PC-9 (cell line): ENCODE results near the gene DUSP10. TPM values are rescaled to one million over a fixed set of nuclear protein-coding genes. Genes with fewer than 3 reads are reported as not detected.

Experiments used
- BruUV-seq: library from RNA; stranded (reverse); fragments of 400-500 nt; replicated peaks from 2 replicates; lab custom pipeline; 2021; lab: Mats Ljungman, UMichigan
- CTCF ChIA-PET: fragments of 300-600 bp; sonication (Branson Sonifier 250); formaldehyde crosslinking; loops from one replicate; lab custom pipeline; 2022; ENCODE audit warnings: antibody characterized with exemption; lab: Charles Lee
- POLR2A ChIA-PET: fragments of 300-600 bp; sonication (Branson Sonifier 250); formaldehyde crosslinking; loops from one replicate; lab custom pipeline; 2022; ENCODE audit warnings: antibody characterized with exemption; ENCODE audit not compliant: unreplicated experiment; lab: Charles Lee
- DNase-seq, 2 experiments: peaks; one replicate each; pipeline versions ENCODE4 v3.0.0 to v3.0.0-alpha.2; 2015 to 2022; ENCODE audit warnings: mixed read lengths in 1 of 2
- H2AFZ ChIP-seq: fragments of 200-600 bp; sonication (generic); 2 replicates; pipeline ENCODE4 v1.8.1; 2017; ENCODE audit warnings: antibody characterized with exemption
- H3F3A ChIP-seq: fragments of 200-600 bp; sonication (generic); 2 replicates; pipeline ENCODE4 v1.8.1; 2017; ENCODE audit warnings: antibody characterized with exemption, mild to moderate bottlenecking, low read depth; ENCODE audit not compliant: insufficient read depth
- H3K27ac ChIP-seq: fragments of 200-600 bp; sonication (generic); 2 replicates; pipeline ENCODE4 v1.6.1; 2016; ENCODE audit warnings: mixed run types
- H3K27me3 ChIP-seq: fragments of 200-600 bp; sonication (generic); 2 replicates; pipeline ENCODE4 v1.6.1; 2016; ENCODE audit warnings: low read depth, mixed run types; ENCODE audit not compliant: insufficient read depth
- H3K36me3 ChIP-seq: fragments of 200-600 bp; sonication (generic); 2 replicates; pipeline ENCODE4 v1.6.1; 2016; ENCODE audit warnings: low read depth, mixed run types
- H3K4me1 ChIP-seq: fragments of 200-600 bp; sonication (generic); replicated peaks from 2 replicates; pipeline ENCODE4 v1.6.1; 2016; ENCODE audit warnings: mixed run types; ENCODE audit not compliant: insufficient read depth
- H3K4me2 ChIP-seq: fragments of 200-600 bp; sonication (generic); 2 replicates; pipeline ENCODE4 v1.6.1; 2017; ENCODE audit warnings: mixed run types
- H3K4me3 ChIP-seq: fragments of 200-600 bp; sonication (generic); 2 replicates; pipeline ENCODE4 v1.6.1; 2016; ENCODE audit warnings: mixed run types
- H3K79me2 ChIP-seq: fragments of 200-600 bp; sonication (generic); 2 replicates; pipeline ENCODE4 v1.6.1; 2017; ENCODE audit warnings: low read depth, mixed run types
- H3K9me2 ChIP-seq: fragments of 200-600 bp; sonication (generic); 2 replicates; pipeline ENCODE4 v1.8.1; 2017; ENCODE audit warnings: mild to moderate bottlenecking; ENCODE audit not compliant: insufficient read depth
- H3K9me3 ChIP-seq: fragments of 200-600 bp; sonication (generic); 2 replicates; pipeline ENCODE4 v1.8.1; 2016; ENCODE audit warnings: low read depth; ENCODE audit not compliant: insufficient read depth
- H4K20me1 ChIP-seq: fragments of 200-600 bp; sonication (generic); 2 replicates; pipeline ENCODE4 v1.8.1; 2017; ENCODE audit not compliant: insufficient read depth
- EZH2 ChIP-seq: fragments of 200-600 bp; sonication (generic); IDR thresholded peaks from 2 replicates; pipeline ENCODE4 v1.8.0; 2017; ENCODE audit warnings: antibody characterized with exemption, low read depth
- intact Hi-C: fragments of 100-400 bp; cut with micrococcal nuclease; formaldehyde crosslinking; loops from one replicate; pipeline ENCODE4 v1.10.0; 2022; ENCODE audit not compliant: unreplicated experiment
- total RNA-seq: library from RNA; stranded (reverse); gene quantifications from 2 replicates; pipeline ENCODE4 v1.2.3, GENCODE V29; 2021
- TF ChIP-seq, protein P1 (sequence below): fragments of 200-600 bp; sonication (generic); conservative IDR thresholded peaks from 2 replicates; pipeline ENCODE4 v1.6.1; 2017; ENCODE audit warnings: mixed run types, antibody characterized with exemption, mild to moderate bottlenecking, moderate library complexity

Gene DUSP10
- total RNA-seq, 1 experiment from 2014 or later, result 7.0 TPM

- TF ChIP-seq EZH2, result no peak
- H3F3A ChIP-seq, result peaks cover under 1% of the 10 kb centered on the region; the same call in 1 of the 2 replicates
- no peaks in the 10 kb centered on the region for H3K9me3 ChIP-seq
- H3K27ac ChIP-seq, result no peak overlapping the region
- ChIA-PET POLR2A (no interaction called here), CTCF (no interaction called here)
- H4K20me1 ChIP-seq, result no peaks in the 10 kb centered on the region
- H3K4me2 ChIP-seq, result no peak overlapping the region
- no peak for DNase-seq
- no TSS peak for BruUV-seq
- H3K27me3 ChIP-seq, result no peaks in the 10 kb centered on the region
- H3K36me3 ChIP-seq, result peaks cover 28% of the 10 kb centered on the region
- peaks cover 66% of the 10 kb centered on the region for H3K79me2 ChIP-seq
- H3K4me1 ChIP-seq, result peaks cover 10% of the 10 kb centered on the region; the same call in 1 of the 2 replicates
- intact Hi-C loops, result no loop called here
- H3K9me2 ChIP-seq, result no peaks in the 10 kb centered on the region
- H2AFZ ChIP-seq, result no peak overlapping the region
- H3K4me3 ChIP-seq, result no peak overlapping the region
Measured at GRCh38 chr1:221735999-221736398, 5.9 kb downstream of the DUSP10 start.

DNA sequence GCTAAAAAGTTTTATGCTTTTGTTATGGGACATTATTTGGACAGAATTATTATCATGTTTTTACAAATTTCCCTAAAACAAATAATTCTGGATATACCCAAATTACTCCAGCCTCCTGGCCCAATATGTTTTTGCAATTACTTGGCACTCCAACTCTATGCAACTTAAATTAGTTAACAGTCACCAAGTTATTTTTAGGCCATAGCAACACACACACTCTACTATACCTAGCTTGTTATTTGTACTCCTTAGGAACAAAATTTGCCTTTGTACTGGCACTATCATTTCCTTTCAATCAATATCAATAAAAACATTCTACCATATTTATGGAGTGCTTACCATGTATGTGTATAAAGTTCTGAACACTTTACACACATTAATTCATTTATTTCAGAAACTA is 7.7 kb downstream of the DUSP10 start:
- DNase-seq, result no peak

GRCh38 chr1:221732052-221732451 is 9.8 kb downstream of the DUSP10 start:
- H3K4me3 ChIP-seq, result no peak overlapping the region
- no peaks in the 10 kb centered on the region for H3K9me2 ChIP-seq
- ChIA-PET POLR2A (no interaction called here), CTCF (no interaction called here)
- intact Hi-C loops, result no loop called here
- BruUV-seq, result no TSS peak
- peaks cover 7% of the 10 kb centered on the region; the same call in 1 of the 2 replicates for H3K36me3 ChIP-seq
- no peaks in the 10 kb centered on the region for H3F3A ChIP-seq
- DNase-seq, result no peak
- no peaks in the 10 kb centered on the region for H3K27me3 ChIP-seq
- no peaks in the 10 kb centered on the region for H3K4me1 ChIP-seq
- no peak for TF ChIP-seq EZH2
- TF ChIP-seq, protein P1, sequence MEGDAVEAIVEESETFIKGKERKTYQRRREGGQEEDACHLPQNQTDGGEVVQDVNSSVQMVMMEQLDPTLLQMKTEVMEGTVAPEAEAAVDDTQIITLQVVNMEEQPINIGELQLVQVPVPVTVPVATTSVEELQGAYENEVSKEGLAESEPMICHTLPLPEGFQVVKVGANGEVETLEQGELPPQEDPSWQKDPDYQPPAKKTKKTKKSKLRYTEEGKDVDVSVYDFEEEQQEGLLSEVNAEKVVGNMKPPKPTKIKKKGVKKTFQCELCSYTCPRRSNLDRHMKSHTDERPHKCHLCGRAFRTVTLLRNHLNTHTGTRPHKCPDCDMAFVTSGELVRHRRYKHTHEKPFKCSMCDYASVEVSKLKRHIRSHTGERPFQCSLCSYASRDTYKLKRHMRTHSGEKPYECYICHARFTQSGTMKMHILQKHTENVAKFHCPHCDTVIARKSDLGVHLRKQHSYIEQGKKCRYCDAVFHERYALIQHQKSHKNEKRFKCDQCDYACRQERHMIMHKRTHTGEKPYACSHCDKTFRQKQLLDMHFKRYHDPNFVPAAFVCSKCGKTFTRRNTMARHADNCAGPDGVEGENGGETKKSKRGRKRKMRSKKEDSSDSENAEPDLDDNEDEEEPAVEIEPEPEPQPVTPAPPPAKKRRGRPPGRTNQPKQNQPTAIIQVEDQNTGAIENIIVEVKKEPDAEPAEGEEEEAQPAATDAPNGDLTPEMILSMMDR, result no peak
- H3K4me2 ChIP-seq, result no peak overlapping the region
- H3K9me3 ChIP-seq, result no peaks in the 10 kb centered on the region
- no peak overlapping the region for H2AFZ ChIP-seq
- no peaks in the 10 kb centered on the region; the same call in 1 of the 2 replicates for H4K20me1 ChIP-seq
- no peak overlapping the region for H3K27ac ChIP-seq
- H3K79me2 ChIP-seq, result peaks cover 27% of the 10 kb centered on the region

More for the DNA sequence above, 7.7 kb downstream of the DUSP10 start:
- BruUV-seq, result no TSS peak
- H3K36me3 ChIP-seq, result peaks cover 27% of the 10 kb centered on the region
- no peaks in the 10 kb centered on the region for H3K9me3 ChIP-seq
- H3K9me2 ChIP-seq, result no peaks in the 10 kb centered on the region
- no peak overlapping the region for H3K4me2 ChIP-seq
- H3F3A ChIP-seq, result no peaks in the 10 kb centered on the region
- no peak overlapping the region for H3K4me3 ChIP-seq
- H3K27me3 ChIP-seq, result no peaks in the 10 kb centered on the region
- ChIA-PET POLR2A (no interaction called here), CTCF (no interaction called here)
- intact Hi-C loops, result no loop called here
- H2AFZ ChIP-seq, result no peak overlapping the region
- H3K4me1 ChIP-seq, result no peaks in the 10 kb centered on the region
- peaks cover 48% of the 10 kb centered on the region for H3K79me2 ChIP-seq
- no peak for TF ChIP-seq EZH2
- TF ChIP-seq, protein P1, result no peak
- H4K20me1 ChIP-seq, result no peaks in the 10 kb centered on the region; the same call in 1 of the 2 replicates
- H3K27ac ChIP-seq, result no peak overlapping the region
